ENCODE results near the gene UBXN1.

- TF ChIP-seq, protein P1, sequence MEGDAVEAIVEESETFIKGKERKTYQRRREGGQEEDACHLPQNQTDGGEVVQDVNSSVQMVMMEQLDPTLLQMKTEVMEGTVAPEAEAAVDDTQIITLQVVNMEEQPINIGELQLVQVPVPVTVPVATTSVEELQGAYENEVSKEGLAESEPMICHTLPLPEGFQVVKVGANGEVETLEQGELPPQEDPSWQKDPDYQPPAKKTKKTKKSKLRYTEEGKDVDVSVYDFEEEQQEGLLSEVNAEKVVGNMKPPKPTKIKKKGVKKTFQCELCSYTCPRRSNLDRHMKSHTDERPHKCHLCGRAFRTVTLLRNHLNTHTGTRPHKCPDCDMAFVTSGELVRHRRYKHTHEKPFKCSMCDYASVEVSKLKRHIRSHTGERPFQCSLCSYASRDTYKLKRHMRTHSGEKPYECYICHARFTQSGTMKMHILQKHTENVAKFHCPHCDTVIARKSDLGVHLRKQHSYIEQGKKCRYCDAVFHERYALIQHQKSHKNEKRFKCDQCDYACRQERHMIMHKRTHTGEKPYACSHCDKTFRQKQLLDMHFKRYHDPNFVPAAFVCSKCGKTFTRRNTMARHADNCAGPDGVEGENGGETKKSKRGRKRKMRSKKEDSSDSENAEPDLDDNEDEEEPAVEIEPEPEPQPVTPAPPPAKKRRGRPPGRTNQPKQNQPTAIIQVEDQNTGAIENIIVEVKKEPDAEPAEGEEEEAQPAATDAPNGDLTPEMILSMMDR (conservative IDR thresholded peaks at IDR 0.05; ENCODE audit: low read length) = no peak
- no peak for TF ChIP-seq EZH2phosphoT487 (IDR thresholded peaks at IDR 0.05; ENCODE audit: borderline replicate concordance, low read depth, low read length)
These were observed 9.6 kb upstream of the UBXN1 start for GRCh38 chr11:62688491-62688890.
